HG03108 (cell line): ENCODE data around the gene SLC9A9.

ENCODE experiments used
- ATAC-seq: cut with Tn5 transposase; IDR thresholded peaks from one replicate; pipeline ENCODE4 v1.9.1; 2021; ENCODE audit warnings: moderate library complexity; ENCODE audit not compliant: unreplicated experiment

The SLC9A9 gene

DNA sequence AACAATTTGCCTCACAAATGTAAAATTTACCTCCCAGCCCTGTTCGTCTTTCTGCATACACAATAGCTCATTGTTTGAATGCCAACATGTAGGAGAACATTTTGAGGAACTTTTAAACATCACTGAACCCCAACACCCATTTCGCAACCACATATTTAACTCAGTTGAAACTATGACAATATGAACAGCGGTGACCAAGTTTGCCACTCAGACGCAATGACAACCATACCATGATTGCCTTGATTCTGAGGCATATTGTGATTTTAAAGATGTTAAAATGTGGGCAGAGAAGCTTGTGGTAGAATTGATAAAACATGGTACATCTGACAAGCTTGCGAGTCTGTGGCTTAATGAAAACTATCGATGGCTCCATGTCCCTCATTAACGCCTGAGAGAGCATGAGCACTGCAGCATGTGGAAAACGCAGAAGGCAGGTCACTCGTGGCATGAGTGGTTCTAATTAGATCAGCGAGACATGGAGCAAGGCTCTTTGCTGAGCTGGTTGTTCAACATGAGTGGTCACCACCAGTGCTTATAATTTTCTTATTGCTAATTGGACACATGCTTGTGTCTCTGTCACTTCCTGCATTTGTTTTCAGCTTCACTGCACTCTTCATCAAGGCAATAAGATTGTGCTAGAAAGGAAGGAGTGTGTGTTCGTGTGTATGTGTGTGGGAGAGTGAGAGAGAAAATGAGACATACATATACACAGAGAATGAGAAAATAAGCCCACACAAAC is 611.9 kb downstream of the SLC9A9 start:
- no peak for ATAC-seq

DNA sequence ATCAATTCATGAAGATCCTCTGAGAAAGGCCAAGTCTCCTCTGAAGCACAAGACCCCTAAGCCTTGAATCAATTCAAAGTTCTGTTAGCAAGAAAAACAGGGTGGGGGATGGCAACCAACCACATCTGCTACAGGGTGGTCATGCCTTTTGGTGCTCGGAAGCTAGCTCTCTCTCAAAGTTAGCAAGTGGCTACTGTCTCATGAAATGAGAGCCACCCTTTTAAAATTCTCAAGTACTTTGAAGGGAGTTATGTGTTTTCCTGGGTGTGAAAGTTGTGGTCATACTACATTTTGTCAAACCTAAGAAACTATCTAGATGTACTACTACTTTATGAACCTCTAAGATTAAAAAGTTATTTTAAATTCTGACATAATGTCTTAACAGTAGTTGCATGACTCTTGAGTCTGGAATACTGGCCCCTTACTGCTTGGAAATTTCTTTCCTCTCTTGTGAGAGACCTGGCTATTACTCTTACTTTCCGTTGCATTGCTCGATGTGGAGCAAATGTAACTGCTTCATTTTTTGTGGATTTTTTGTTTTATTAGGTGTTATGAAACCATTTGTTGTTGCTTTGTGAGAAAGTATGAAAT is 612.6 kb downstream of the SLC9A9 start:
- ATAC-seq = no peak

DNA sequence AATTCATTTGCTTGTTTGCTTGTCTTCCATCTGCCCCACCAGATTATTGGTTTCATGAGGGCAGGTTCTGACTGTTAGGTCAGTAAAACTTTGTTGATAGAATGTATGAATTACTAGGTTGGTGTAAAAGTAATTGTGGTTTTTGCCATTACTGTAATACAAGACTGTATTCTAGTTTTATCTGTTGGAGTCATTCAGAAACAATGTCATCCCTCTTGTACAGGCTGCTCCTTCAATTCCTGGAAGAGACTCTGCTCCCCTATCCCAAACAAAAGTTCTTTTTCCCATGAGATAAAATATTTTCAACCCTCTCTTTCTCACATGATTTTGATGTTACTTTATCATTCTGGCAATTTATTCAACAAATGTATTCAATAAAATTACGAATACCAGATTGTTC is 613.7 kb downstream of the SLC9A9 start:
- no peak for ATAC-seq

DNA sequence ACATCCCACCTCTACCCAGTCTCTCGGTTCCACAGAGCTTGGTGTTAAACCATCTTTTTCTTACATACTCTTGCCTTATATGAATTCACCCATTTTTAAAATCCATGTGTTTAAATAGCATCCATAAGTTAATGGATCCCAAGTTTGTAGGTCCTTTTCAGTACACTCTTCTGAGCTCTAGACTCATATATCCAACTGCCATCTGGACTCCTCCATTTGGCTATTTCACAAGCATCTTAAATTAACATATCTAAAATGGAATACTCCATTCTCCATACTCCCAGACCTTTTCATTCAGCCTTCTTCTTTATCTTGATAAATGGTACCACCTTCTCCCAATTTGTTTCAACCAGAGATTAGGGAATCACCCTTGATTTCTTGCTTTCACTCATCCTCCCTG is 615.3 kb downstream of the SLC9A9 start:
- ATAC-seq = no peak

DNA sequence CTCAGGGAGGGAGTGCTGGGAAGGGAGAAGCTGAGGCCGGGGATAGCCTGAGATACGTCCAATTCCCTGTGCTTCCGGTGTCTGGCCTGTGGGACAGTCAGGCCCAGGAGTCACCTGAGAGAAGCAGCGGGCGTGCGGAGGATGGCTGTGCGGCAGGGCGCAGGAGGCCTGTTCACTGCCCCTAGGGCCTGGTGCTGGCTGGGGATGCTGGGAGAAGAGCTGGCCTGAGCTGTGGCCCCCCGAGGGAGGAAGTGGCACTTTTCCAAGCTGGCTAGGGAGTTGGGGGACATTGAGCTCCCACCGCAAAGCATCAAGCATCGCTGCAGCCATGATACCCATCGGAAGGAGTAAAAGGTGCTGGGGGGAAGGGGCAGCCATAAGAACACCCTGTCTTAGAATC is 619.9 kb downstream of the SLC9A9 start:
- ATAC-seq = no peak

DNA sequence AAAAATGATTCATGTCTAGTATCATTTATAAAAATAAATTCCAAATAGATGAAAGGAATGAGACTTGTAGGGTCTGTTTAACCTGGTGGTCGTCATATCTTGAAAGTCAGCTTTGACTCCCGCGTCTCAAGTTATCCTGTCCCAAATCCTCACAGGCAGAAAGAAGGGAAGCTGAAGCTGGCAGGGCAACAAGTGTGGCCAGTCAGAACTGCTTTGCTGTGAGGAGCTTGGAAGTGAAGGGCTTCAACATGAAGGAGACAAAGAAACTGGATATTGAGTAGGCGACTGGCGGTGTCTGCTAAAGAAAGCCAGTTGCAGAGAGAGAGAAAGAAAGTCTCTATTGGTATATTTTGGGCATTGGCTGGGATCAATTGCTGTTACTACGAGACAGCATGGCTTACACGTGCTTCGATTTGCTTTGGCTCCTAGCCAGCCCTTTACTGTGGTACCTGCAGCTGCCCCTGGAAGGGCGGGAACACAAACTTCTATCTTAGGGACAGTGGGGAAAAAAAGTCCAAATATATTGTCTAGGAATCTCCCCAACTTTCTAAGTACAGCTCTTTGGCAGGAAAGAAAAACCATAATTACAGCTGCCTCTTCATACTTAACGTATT is 621.5 kb downstream of the SLC9A9 start:
- ATAC-seq = no peak

DNA sequence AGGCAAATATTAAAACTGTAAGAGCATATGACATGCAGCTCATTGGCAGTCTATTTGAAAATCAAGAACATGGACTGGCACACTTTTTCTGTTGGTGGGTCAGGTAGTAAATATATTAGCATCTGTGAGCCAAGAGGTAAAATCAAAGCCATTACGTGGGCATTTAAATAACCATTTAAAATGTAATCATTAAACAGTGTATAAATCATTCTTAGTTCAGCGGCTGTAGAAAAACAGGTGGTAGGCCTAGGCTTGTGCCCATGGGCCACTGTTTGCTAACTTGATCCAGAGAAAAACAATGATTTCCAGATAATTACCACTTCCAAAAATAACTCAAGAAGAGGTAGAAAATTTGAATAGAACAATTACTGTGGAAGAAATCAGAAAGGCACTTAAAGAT is 623.6 kb downstream of the SLC9A9 start:
- no peak for ATAC-seq

DNA sequence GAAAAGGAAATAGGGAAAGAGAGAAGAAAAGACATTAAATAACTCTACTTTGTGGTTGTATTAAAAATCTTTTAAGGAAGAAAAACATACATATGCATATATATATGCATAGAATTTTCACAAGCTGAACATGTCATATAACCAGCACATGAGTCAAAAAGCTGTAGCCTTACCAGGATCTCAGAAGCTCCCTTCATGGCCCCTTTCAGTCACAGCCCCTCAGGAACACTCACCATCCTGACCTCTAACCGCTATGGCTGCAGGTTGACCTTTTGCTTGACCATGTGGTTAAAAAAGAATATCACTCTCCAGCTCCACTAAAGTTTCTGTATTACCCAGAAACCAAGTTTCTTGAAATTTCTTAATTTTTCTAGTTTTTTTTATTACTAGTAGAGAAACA is 625.3 kb downstream of the SLC9A9 start:
- ATAC-seq = no peak

DNA sequence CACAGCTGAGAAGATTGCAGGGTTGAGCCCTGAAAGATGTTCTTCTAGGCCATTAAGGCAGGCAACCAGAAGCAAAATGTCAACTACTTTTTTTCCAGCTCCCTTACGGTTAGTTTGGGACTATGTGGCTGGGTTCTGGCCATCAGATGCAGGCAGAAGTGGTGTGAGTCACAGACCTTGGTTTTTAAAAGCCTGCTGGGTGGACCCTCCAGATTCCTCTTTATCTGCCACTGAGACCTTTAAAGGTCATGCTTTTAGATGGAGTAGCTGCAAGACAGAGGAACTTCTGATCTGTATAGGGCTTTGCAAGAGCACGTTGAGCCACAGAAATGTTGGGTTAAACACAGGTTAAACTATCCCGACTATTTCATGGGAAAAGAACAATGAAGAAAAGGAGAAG is 625.8 kb downstream of the SLC9A9 start:
- no peak for ATAC-seq

DNA sequence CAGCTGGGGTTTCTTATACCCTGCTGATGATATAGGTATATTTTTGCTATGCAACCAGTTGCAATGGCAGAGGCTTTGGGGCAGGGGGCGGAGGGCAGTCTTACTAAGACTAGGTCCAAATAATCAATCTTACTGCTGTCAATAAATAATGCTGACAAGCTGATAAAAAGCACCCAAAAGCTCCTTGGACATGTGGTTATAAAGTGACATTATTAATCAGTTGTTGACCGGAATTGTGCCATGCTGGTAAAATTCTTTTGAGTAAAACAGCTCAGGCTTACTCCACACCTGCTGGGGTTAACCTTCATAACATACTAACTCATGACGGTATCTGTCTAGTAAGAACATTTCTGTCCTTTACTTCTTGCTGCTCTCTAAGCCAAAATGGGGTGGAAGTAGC is 626.8 kb downstream of the SLC9A9 start:
- ATAC-seq = no peak

DNA sequence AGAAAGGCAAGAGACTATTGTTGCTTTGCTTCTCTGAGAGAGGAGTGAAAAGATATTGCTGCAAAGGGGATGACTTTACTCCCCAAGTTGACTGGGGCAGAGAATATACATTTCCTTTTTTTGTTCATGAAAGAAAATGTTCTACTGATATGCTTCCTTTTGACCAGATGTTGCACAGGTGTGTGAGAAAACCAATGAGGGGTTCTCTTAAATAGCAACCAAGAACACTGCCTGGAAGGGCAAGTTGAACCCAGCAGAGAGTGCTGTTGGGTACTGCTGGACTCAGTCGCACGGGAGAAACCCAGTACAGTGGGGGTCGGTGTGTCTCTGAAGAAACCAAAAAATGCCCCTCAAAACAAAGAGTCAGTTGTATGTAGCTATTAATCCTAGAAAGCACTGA is 627.5 kb downstream of the SLC9A9 start:
- ATAC-seq = no peak

DNA sequence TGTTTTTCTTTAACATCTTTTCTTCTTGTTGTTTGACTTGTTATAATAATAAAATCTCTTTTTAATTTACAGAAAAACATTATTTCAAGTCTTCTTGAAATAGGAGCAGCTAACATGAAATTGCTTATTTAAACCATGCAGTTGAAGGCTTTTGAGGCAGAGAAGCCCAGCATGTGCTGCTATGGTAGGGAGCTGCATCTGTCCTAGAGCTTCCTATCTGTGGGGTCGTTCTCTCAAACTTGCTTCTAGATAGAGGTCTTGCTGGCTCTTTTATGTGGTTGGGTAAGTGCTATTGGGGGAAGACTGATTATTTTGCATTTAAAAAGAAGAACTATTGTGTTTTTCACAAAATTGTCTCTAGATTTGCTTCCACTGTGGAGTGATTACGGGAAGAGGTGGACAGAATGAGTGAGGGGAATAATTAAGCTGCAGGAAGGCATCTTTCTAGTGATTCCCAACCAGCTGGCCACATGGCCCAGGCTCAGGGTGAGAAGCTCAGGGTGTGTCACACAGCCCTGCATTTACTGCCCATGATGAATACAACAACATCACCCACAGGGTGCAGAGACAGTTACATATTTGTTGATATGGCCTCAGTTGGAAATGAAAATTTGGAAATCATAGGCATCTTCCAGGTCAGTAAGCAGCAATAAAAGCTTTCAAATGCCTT is 630.0 kb downstream of the SLC9A9 start:
- ATAC-seq = no peak

DNA sequence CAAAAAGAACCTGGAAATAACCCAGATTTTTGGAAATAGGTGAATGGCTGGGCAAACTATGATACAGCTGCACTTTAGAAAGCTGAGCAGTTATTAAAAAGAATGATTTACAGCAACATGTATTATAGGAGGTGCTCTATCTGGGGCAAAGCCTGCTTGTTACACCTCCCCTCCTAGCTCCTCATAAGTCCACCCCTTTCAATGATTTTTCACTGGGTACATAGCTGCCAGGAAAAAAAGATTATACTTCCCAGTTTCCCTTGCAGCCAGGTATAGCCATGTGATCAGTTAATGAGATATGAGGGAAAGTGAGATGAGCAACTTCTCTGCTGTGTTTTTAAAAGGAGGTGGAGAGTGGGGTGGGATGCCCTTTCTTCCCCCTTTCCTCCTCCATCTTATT is 631.0 kb downstream of the SLC9A9 start:
- ATAC-seq = no peak

DNA sequence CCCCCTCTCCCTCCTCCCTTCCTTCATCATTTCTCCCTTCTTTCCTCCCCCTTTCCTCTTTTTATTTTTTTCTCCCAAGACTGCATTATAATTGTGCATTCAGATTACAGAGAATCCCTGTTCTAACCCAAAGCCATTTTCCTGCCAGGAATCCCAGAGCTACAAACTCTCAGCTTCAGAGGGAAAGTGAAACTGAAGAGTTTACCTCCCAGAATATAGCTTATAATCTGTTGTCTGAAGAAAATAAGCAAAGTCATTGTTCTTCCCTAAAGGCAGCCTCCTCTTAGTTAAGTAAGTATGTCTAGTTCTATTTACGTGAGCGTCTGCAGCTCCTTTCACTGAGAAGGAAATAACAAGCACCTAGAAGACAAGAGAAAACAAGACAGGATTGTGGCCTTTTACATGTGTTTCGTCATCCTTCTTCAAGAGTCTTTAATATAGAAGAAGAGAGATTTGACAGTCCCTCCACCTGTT is 631.5 kb downstream of the SLC9A9 start:
- no peak for ATAC-seq
